HG03558 (cell line): ENCODE data around the gene CNPY1.
"Not testable (repeated sequence)": the region's sequence is repeated elsewhere in the genome, so short reads cannot be mapped to it uniquely, and the experiment has no call there.

Experiments used
- ATAC-seq: cut with Tn5 transposase; IDR thresholded peaks from one replicate; pipeline ENCODE4 v1.9.1; 2021; ENCODE audit warnings: moderate number of reproducible peaks; ENCODE audit not compliant: unreplicated experiment; ENCODE audit errors: extremely low read depth

Gene CNPY1

DNA sequence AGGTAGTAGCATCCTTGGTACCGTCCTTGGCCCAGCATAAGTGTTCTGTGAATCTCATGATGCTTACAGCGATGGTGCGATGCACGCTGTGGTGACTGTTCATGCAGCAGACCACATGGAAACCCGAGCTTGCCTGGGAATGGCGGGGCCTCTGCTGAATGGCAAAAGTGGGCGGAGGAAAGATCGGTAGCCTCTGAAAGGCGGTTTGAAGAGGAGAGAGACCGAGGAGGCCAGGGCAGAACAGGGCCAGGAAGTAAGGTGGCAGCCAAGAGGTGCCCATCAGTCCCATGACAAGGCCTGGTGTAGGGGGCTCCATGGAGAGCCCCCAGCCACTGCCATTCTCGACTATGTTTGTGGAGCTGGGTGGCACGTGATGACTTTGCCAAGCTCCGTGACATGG is 33.2 kb upstream of the CNPY1 start:
- ATAC-seq, result no peak

GRCh38 chr7:155578016-155578415 is 31.7 kb upstream of the CNPY1 start:
- ATAC-seq, result no peak

- ATAC-seq, result no peak
Measured at GRCh38 chr7:155577509-155577905, 31.1 kb upstream of the CNPY1 start.

DNA sequence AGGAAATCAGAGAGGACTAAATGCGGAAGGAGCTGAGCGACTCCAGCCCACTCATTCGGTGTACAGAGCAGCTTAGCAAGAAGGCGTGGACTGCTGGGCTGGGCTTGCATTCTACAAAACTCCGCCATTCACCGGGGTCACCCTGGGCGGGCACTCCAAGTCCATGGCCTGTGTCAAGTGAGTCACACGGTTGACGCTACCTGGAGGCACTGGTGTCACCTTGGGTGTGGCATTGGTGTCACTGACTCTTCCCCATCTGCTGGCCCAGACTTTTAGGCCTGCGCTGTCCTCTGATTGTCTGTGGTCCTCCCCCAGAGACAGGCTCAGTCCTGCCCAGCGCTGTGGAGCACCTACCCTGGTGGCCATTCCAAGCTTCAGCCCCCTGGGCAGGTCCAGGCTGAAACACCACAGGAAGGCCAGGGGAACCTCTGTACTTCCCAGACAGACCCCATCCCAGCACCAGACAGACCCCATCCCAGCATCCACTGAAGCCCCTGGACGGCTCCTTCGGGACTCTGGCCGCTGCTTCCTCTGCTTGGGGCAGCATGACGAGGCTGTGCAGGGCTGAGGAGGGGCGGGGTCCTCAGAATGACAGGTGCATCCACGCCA is 30.6 kb upstream of the CNPY1 start:
- ATAC-seq, result no peak

DNA sequence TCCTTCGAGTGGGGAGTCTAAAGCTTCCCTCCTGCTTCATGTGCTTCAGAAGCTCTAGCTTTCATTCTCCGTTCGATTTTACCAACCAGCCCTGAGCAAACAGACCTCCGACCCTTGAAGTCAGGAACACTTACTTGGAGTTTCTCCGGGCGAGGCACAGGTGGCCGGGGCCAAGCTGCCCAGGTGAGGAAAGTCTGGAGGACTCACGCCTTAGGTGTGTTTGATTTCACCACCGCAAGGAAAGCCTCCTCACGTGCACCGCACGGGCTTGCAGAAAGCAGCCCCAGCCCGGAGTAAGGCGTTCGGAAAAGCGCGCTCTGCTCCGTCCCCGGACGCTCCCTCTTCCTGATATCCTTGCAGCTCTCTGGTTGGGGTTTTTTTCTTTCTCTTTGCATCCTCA is 30.1 kb upstream of the CNPY1 start:
- ATAC-seq, result no peak

- ATAC-seq, result no peak
Measured at GRCh38 chr7:155574556-155575290, 28.4 kb upstream of the CNPY1 start.

DNA sequence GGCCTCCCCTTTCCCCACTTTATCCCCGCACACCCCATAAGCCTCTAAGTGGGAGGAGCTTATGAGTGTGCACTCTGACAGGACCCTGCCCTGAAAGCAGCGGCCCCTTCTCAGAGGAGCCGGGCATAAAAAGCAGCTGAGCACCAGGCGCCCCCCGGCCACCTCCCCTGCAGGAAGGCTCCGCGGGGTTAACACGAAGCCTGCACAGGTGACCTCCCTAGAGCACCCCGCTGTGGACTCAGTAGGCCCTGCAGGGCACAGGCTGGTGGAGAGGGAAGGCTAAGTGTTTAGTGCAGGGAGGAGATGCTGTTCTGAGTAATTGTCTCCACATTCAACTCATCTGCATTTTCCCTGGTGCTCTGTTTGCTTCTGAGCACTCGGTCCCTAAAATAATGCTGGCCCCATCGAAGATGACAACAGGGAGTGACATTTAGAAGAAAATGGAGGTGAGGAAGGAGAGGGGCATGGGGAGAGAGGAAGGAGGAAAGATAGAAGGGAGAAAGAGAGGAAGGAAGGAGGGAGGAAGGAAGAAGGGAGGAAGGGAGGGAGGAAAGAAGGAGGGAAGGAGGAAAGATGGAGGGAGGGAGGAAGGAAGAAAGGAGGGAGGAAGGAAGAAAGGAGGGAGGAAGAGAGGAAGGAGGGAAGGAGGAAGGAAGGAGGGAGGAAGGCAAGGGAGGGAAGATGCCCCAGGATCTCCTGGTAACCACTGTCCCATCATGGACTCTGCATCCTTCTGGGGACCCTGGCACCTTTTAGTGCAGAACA is 25.4 kb upstream of the CNPY1 start:
- no peak for ATAC-seq

DNA sequence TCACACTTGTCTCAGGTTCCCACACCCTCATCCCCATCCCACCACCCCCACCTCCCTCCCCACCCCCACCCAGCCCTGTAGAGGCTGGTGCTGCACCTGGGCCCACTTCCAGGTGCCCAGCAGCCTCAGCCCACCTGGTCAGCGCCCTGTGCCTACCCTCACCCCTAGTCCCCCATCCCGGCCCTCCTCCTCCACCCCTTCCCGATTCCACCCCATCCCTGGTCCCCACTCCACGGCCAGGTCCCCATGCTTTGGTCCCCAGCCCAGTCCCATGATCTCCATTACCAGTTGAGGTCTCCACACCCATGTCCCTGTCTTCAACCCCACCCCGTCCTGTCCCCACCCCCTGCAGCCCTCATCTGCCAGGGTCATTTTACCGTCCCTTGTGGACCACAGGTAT is 24.6 kb upstream of the CNPY1 start:
- no peak for ATAC-seq

DNA sequence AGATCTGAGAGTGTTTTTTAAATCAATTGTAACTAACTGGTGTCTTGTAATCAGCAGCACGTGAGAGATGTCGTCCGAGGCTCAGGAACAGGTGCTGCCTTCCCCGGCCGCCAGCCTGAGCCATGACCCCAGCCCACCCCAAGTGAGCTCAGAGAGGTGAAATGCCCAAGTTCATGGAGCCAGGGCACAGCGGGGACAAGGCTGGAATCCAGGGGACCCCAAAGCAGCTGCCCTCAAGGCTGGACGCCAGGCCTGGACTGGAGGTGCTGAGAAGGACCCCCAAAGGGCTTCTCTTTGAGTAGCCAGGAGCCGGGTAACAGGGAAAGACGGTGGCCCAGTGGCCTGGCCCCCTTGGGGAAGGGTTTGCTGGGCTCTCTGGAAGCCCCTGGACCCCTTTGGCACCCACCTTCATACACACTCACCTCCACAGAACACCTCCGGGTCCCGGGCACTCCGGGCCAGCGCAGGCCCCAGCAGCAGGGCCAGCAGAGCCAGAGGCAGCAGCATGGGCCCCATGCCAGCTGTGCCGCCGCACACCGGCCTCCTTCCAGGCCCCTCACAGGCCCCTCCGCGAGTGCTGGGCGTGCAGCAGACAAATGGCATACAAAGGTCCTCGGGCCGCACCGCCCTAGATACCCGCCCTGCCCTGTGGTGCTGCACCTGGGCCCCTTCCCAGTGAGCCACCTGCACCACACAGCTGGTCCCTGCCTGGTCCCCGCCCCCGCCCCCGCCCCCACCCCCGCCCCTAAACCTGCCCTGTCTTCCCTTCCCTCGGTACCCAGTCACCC is 24.0 kb upstream of the CNPY1 start:
- no peak for ATAC-seq

DNA sequence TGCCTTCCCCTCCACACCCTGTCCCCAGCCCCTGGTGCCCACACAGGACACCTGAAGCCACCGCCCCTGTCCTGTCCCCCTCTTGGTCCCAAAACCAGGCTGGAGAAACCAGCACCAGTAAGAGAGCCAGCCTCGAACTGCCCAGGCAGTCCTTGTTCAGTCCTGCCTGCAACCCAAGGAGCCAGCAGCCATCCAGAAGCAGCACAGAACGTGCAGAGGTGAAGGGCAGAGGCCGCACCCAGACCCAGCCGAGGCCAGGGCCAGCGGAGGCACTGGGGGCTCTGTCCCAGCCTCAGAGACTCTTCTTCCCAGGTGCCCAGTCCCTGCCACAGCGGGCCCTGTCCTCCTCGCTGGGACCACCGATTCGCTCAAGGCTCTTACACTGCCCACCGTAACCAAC is 23.3 kb upstream of the CNPY1 start:
- no peak for ATAC-seq

- no peak for ATAC-seq
Measured at GRCh38 chr7:155568842-155569494, 22.6 kb upstream of the CNPY1 start.

- ATAC-seq, result no peak
Measured at GRCh38 chr7:155568333-155568660, 21.9 kb upstream of the CNPY1 start.

DNA sequence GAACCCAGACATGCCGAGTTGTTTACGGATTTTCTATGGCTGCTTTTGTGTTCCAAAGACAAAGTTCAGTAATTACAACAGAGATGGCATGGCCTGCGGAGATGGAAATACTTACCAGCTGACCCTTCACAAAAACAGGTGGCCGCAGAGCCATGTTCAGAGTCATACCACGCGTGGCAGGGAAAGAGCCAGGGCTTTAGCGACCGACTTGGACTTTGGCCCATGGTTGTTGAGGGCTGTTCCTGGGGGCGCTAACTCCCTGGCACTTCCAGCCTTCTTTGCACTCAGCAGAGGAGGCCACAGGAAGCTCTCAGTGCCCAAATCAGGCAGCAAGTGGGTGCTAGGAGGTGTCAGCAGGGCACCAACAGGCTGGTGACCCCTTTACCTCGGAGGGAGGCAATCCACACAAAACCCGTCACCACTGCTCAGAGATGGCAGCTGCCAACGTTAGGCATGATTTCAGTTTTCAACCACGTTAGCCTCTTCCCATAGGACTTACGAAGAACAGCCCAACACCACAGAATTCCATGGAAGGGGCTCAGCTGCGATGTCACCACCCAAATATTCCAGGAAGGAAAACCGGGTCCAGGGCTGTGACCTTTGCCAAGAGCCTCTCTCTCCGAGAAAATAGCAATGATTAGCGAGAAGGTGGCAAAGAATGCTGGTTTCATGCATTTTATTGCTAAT is 21.4 kb upstream of the CNPY1 start:
- ATAC-seq, result no peak

DNA sequence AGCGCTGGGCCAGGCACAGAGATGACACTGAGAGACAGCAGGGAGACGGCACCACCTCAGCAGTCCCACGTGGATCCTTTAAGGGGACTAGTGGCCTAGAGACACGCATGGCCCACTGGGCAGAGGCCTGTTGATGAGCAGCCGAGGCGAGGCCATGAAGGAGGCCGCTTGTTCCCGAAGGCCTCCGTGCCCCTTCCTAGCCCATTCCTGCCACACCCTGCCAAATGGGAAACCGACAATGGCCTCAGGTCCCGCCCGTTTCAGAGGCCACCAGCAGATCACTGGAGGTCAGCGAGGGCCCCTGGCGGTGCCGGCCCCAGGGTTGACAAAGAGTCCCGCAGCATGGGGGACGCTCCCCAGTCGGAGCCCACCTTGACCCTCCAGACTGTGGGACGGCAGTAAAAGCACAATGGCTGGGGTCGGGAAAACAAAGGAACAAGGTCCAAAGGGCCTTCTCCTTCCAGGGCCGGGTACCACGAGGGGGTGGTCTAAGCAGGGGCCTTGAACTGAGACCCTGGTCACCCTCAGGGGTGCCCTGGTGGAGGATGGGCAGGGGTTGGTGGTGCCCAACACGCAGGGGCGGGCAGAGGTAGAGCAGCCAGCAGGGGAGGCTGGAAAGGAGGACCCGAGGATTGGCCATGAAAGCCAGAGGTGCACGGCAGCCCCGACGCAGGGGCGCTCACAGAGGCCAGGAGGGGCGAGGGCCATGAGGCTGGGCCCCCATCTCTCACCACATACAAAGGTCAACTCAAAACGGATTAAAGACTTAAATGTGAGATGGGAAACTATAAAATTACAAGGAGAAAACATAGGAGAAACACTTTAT is 19.9 kb upstream of the CNPY1 start:
- no peak for ATAC-seq

DNA sequence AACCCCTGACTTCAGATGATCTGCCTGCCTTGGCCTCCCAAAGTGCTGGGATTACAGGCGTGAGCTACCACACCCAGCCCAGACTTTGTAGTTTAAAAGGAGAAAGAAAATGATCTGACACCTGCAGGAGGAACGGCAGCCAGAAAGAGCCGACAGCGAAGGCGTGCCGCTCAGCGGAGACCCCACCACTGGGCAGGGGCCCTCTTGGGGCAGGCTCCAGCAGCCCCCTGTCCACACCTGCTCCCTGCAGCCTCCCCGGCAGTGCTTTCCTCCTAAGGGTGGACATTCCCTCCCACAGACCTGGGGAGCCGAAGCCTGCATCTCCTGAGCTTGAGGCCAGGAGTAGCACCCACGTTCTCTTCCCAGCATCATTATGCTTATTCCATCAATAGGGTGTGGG is 19.2 kb upstream of the CNPY1 start:
- no peak for ATAC-seq

DNA sequence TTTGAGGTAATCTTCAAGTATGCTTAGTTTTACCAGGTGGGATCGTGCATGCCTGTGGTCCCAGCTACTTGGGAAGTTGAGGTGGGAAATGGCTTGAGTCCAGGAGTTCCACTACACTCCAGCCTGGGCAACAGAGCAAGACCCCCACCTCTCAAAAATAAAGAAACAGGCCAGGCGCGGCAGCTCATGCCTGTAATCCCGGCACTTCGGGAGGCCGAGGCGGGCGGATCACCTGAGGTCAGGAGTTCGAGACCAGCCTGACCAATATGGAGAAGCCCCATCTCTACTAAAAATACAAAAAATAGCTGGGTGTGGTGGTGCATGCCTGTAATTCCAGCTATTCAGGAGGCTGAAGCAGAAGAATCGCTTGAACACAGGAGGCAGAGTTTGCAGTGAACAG is 16.6 kb upstream of the CNPY1 start:
- not testable (repeated sequence) for ATAC-seq

- no peak for ATAC-seq
Measured at GRCh38 chr7:155562106-155562505, 15.7 kb upstream of the CNPY1 start.

DNA sequence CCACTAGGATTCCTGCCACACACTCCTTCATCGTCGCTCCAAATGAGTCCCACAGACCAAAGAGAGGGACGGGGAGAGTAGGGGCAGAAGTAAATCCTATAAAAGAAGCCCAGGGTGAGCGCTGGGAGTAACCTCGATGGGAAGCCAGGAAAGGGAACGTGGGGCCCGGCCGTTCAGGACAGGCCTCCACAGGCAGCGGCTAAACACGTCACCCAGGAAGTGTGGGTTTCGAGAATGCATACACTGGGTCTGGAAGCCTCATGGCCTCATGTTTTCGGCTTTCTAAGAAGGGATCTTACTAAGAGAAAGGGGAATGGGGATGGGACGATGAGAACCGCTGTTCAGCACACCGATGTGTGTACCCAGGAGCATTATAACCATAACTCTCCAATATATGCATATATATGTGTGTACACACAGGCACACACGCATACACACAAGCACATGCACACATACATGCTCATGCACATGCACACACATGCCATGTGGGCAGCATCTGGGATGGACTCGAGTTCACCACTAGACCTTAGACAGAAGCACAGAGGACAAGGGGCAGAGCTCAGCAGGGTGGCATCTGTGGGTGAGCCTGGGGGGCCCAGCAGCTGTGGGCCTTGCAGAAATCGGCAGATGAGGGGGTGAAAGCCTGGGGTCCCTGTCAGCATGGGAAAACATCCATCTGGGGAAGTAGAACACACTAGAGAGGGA is 14.8 kb upstream of the CNPY1 start:
- ATAC-seq, result no peak
